ENCODE data around the gene RAB2B.

The RAB2B gene

DNA sequence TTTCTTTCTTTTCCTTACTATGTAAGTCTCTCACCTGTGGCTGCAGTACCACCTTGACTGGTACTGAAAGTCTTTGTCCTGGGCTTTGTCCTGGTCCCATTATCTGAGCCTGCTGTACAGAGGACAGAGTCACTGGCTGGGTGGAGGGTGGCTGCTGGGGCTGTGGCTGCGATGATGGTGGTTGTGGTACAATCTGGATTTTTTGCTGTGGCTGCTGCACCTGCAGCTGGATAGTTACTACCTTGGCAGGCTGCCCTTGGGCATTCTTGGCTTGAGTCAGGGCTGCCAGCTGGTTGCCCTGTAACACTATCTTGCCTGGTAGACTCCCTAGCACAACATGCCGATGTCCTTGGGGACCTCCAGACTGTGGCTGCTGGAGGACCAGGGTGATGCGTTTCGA, 47.8 kb downstream of the RAB2B start:
- TF ChIP-seq, protein P1, sequence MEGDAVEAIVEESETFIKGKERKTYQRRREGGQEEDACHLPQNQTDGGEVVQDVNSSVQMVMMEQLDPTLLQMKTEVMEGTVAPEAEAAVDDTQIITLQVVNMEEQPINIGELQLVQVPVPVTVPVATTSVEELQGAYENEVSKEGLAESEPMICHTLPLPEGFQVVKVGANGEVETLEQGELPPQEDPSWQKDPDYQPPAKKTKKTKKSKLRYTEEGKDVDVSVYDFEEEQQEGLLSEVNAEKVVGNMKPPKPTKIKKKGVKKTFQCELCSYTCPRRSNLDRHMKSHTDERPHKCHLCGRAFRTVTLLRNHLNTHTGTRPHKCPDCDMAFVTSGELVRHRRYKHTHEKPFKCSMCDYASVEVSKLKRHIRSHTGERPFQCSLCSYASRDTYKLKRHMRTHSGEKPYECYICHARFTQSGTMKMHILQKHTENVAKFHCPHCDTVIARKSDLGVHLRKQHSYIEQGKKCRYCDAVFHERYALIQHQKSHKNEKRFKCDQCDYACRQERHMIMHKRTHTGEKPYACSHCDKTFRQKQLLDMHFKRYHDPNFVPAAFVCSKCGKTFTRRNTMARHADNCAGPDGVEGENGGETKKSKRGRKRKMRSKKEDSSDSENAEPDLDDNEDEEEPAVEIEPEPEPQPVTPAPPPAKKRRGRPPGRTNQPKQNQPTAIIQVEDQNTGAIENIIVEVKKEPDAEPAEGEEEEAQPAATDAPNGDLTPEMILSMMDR (conservative IDR thresholded peaks at IDR 0.05; ENCODE audit: low read depth, low read length) = no peak
- H3K4me3 ChIP-seq (ENCODE audit: low read length) = no peak overlapping the region

DNA sequence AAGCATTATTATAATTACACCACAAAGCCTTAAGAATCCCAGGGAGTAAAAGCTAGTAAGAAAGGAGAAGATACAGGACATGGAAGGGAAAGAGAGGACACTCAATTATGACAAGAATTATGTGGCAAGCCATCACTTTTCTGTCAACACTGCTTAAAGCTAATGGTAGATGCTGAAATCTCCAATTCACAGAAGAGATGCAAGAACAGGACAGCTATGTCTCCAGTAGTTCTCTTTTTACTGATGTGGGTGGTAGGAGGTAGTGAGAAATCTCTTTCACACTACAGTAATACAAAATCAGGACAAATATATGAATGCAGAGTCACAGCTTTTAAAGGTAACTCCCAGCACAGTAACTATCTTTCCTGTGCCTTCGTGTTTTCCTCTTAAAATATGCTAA, 50.1 kb downstream of the RAB2B start:
- DNase-seq (ENCODE audit: low read depth) = no peak
- no peak overlapping the region for H3K4me3 ChIP-seq (ENCODE audit: low read length)
- TF ChIP-seq, protein P1 (conservative IDR thresholded peaks at IDR 0.05; ENCODE audit: low read depth, low read length) = no peak

More for the DNA sequence above, 47.8 kb downstream of the RAB2B start:
- no peak for DNase-seq (ENCODE audit: low read depth)

DNA sequence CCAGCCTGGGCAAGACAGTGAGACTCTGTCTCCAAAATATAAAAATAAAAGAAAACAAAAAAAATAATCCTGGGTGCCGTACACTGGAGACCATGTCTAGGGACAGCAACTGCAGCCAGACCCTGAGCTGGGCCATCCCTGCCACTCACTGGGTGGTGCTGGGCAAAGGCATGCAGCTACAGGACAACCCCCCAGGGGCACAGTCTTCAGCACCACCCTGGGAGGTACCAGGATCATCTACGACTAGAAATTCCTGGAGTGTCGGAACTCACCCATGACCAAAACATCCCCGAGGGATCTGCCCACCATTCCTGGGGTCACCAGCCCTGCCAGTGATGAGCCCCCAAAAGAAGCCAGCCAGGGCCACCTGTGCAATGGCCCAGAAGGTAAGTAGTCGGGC, 57.2 kb downstream of the RAB2B start:
- no peak for DNase-seq (ENCODE audit: low read depth)
- TF ChIP-seq, protein P1 (conservative IDR thresholded peaks at IDR 0.05; ENCODE audit: low read depth, low read length) = no peak
- no peak overlapping the region for H3K4me3 ChIP-seq (ENCODE audit: low read length)

DNA sequence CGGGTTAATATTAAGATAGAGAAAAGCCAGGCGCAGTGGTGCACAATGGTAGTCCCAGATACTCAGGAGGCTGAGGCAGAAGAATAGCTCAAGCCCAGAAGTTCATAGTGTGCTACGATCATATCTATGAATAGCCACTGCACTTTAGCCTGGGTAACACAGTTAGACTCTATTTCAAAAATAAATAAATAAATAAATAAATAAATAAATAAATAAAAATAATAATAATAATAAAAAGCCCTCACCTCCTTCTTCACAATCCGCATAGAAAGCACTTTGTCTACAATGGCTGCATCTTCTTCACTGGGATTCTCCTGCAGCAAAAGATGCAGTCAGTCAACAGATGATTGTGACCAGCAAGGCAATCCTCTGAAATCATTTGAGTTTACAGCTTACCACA, 61.4 kb downstream of the RAB2B start:
- TF ChIP-seq, protein P1 (conservative IDR thresholded peaks at IDR 0.05; ENCODE audit: low read depth, low read length) = no peak
- no peak overlapping the region for H3K4me3 ChIP-seq (ENCODE audit: low read length)
- DNase-seq (ENCODE audit: low read depth) = no peak

DNA sequence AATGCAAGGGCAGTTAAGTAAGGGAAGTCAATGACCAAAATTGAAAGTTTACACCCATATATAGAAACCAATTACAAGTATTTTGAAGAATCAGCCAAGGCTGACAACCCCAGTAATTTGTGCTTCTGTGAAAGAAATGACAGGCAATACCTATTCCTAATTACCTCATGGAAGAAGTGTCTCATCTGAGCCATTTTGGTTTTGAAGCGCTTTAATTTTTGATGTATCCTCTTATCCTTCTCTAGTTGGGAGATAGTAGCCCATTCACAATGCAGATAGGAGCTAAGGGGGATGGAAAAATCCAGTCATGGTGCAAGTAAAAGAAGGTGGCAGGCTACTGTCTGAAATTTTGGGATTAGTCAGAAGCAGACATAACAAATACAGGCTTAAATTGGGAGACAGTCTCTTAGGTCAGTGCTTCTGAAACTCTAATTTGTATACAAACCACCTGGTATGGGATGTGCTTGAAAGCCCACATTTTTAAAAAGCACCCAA, 62.6 kb downstream of the RAB2B start:
- TF ChIP-seq, protein P1 (conservative IDR thresholded peaks at IDR 0.05; ENCODE audit: low read depth, low read length) = no peak
- H3K4me3 ChIP-seq (ENCODE audit: low read length) = no peak overlapping the region
- no peak for DNase-seq (ENCODE audit: low read depth)

Measured in retinal pigment epithelial cell (primary cell).